ENCODE data around the gene TUBB6.

DNA sequence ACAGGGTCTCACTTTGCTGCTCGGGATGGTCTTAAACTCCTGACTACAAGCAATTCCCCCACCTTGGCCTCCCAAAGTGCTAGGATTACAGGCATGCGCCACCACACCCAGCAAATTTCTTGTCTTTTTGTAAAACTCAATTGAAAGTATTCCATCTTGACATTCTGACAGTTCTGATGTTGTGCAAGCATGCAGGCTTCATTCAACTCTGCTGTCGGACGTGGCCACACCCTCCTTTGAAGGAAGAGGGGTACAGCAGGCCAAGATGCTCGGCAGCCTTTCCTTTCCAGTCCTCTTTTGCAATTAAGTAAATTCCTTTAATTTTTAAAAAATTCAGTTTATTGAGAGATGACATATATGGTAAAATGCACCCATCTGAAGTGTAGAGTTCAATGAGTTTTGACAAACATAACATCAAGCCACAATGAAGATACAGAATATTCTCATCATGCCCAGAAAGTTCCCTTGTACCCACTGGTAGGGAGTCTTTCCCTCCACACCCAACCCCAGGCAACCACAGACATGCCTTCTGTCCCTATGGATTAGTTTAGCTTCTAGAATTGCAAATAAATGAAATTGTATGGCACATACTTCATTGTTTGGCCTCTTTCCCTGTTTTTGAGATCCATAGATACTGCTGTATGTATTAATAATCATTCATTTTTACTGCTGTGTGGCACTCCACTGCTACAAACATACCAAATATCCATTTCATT lies 33.1 kb downstream of the TUBB6 start:
- no peak for TF ChIP-seq RFX5 (IDR thresholded peaks at IDR 0.05; ENCODE audit: borderline replicate concordance, low read depth, low read length)
- TF ChIP-seq, protein P1, sequence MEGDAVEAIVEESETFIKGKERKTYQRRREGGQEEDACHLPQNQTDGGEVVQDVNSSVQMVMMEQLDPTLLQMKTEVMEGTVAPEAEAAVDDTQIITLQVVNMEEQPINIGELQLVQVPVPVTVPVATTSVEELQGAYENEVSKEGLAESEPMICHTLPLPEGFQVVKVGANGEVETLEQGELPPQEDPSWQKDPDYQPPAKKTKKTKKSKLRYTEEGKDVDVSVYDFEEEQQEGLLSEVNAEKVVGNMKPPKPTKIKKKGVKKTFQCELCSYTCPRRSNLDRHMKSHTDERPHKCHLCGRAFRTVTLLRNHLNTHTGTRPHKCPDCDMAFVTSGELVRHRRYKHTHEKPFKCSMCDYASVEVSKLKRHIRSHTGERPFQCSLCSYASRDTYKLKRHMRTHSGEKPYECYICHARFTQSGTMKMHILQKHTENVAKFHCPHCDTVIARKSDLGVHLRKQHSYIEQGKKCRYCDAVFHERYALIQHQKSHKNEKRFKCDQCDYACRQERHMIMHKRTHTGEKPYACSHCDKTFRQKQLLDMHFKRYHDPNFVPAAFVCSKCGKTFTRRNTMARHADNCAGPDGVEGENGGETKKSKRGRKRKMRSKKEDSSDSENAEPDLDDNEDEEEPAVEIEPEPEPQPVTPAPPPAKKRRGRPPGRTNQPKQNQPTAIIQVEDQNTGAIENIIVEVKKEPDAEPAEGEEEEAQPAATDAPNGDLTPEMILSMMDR (IDR thresholded peaks at IDR 0.05; ENCODE audit: control extremely low read depth in 1 of 3, insufficient read depth in 1 of 3, low read depth in 1 of 3, low read length in 3 of 3) = no peak
- TF ChIP-seq EP300 (IDR thresholded peaks at IDR 0.05; ENCODE audit: borderline replicate concordance in 1 of 2, low read depth in 2 of 2, low read length in 2 of 2) = no peak
- TF ChIP-seq SP1 (IDR thresholded peaks at IDR 0.05; ENCODE audit: low read depth, low read length) = no peak
- TF ChIP-seq POLR2A (IDR thresholded peaks at IDR 0.05; ENCODE audit: control extremely low read depth in 1 of 2, low read depth in 2 of 2, low read length in 2 of 2) = no peak
- TF ChIP-seq EGR1 (IDR thresholded peaks at IDR 0.05; ENCODE audit: borderline replicate concordance, low read depth, low read length) = no peak
- TF ChIP-seq, protein P2, sequence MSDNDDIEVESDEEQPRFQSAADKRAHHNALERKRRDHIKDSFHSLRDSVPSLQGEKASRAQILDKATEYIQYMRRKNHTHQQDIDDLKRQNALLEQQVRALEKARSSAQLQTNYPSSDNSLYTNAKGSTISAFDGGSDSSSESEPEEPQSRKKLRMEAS (IDR thresholded peaks at IDR 0.05) = no peak

Data from H1 (cell line).